Epithelial cell of esophagus (primary cell): ENCODE data around the gene LRMDA.

Source experiments
- DNase-seq: peaks from one replicate; pipeline ENCODE4 v3.0.0; 2010; ENCODE audit warnings: low read depth
- H3K4me3 ChIP-seq: 2 replicates; pipeline ENCODE4 v1.5.1; 2011; ENCODE audit warnings: mild to moderate bottlenecking, low read length, control low read depth
- CTCF ChIP-seq: IDR thresholded peaks from 2 replicates; pipeline ENCODE4 v1.5.1; 2011; ENCODE audit warnings: low read depth, mild to moderate bottlenecking, low read length, control low read depth, inconsistent platforms; ENCODE audit not compliant: insufficient read depth; ENCODE audit errors: missing control alignments

Gene LRMDA

DNA sequence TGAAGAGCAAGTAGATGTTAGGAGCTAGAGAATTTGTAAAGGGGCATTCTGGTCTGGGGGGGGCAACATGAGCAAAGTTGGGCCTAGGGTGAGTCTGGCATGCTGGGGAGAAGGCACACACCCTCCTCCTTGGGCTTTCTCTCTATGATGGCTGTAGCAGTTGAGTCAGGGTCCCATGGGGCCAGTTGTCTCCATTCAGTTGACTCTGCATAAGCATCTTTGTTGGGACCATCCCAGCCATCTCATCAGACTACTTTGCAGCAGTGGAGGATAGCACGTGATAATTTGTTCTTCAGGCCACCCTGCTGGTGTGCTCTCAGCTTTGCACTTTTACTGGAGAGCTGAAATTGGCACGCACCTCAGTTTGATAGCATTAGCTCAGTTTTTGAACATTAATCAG lies 55.2 kb downstream of the LRMDA start:
- no peak overlapping the region for H3K4me3 ChIP-seq
- no peak for DNase-seq
- no peak for TF ChIP-seq CTCF

DNA sequence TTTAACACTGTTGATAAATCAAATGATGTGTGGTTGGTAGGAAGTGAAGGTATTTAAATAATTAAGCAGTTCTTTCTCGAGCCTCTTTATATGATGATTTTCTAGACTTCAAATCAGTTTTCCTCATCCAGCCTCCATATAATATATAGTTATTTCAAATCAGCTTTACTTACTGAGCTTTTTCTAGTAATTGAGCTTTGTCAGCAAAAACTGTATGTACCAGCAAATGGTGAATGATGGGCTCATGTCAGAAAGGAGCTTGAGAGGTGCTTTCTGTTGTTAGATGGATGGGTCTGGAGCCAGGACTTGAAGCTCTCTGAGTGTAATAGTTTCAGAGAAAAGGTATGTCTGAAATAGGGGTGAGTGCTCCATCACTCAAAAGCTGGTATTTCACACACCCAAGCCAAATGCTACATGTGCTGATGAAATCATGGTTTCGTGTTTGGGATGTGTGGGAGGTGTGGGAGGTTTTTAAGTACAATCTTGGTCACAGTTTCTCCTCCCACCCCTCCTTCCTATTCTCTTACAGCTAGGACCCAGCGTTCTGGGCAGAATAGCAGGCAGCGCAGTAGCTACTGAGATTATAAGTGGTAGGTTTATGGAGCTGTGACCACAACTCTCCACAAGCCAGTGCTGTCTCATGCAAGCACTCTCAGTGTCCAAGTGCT lies 55.8 kb downstream of the LRMDA start:
- no peak for TF ChIP-seq CTCF
- DNase-seq, result peak; percentile 45
- no peak overlapping the region for H3K4me3 ChIP-seq

- TF ChIP-seq CTCF, result no peak
- DNase-seq, result no peak
- H3K4me3 ChIP-seq, result no peak overlapping the region
These were observed 56.3 kb downstream of the LRMDA start for GRCh38 chr10:75487755-75488125.

GRCh38 chr10:75492173-75492925 lies 60.9 kb downstream of the LRMDA start:
- DNase-seq, result no peak
- TF ChIP-seq CTCF, result no peak

GRCh38 chr10:75493464-75493863 lies 62.0 kb downstream of the LRMDA start:
- no peak for DNase-seq
- H3K4me3 ChIP-seq, result no peak overlapping the region
- TF ChIP-seq CTCF, result no peak

More at GRCh38 chr10:75492173-75492925, 60.9 kb downstream of the LRMDA start:
- H3K4me3 ChIP-seq, result no peak overlapping the region

DNA sequence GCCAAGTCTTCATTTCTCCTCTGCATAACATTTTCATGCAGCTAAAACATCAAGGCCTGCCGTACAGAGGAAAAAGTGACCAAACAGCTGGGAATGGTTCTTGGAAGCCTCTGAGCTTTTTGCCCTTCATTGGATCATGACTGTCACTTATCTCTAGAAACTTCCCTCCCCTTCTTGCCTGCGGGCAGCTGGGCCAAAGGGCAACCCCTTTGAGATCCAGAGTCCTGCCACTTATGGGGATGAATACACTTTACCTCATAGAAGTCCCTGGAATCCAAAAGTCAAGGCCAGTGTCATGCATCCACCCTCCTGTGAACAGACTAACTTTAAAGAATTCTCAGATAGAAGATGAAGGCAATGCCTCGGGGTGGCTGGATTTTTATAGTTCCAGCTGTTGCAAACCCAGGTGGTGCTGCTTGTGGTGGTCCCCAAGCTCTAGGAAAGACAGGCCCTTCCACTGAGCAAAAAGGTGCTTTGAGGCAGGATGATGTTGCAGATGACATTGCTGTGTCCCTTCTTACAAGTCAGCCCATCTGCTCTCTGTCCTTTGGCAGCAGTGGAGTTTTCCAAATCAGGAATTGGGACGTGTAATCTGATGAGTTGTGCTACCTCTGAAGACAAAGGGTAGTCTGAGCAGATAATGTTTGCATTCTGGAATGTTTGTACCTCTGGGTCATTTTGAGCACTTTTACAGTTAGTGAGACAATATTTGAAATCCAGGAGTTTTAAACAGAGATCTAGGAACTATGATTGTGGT lies 64.2 kb downstream of the LRMDA start:
- TF ChIP-seq CTCF, result no peak
- H3K4me3 ChIP-seq, result no peak overlapping the region
- no peak for DNase-seq

GRCh38 chr10:75496191-75496567 lies 64.8 kb downstream of the LRMDA start:
- H3K4me3 ChIP-seq, result no peak overlapping the region
- TF ChIP-seq CTCF, result no peak
- DNase-seq, result no peak
